Posterior cingulate gyrus (tissue), 11 donors: ENCODE data around the gene ADM2.

Experiments used
- DNase-seq, 10 donors: peaks; one replicate each; pipeline versions ENCODE4 v3.0.0 to v3.0.0-alpha.2; 2020 to 2021; ENCODE audit warnings: mixed read lengths in 3 of 10
- intact Hi-C: fragments of 100-400 bp; cut with DNase I; formaldehyde crosslinking; loops from one replicate; pipeline ENCODE4 v1.15.1; 2023

Gene ADM2

GRCh38 chr22:50465066-50465930 is 16.0 kb upstream of the ADM2 start:
- intact Hi-C loops, result no loop called here
- DNase-seq, result no peak

- no peak for DNase-seq
- intact Hi-C loops, result no loop called here
These were observed 14.0 kb upstream of the ADM2 start for GRCh38 chr22:50467341-50467740.

- intact Hi-C loops, result no loop called here
- no peak for DNase-seq
These were observed 13.4 kb upstream of the ADM2 start for GRCh38 chr22:50467773-50468440.

GRCh38 chr22:50468626-50469025 is 12.7 kb upstream of the ADM2 start:
- intact Hi-C loops, result no loop called here
- DNase-seq, result no peak

GRCh38 chr22:50469377-50470305 is 11.7 kb upstream of the ADM2 start:
- intact Hi-C loops, result no loop called here
- DNase-seq, result no peak

GRCh38 chr22:50470491-50470890 is 10.9 kb upstream of the ADM2 start:
- no peak for DNase-seq
- intact Hi-C loops, result no loop called here

- intact Hi-C loops, result no loop called here
- DNase-seq, result peak; percentile 45 to 96 (median 78)
These were observed 10.0 kb upstream of the ADM2 start for GRCh38 chr22:50471197-50471847.

- DNase-seq, result no peak
- intact Hi-C loops, result no loop called here
These were observed 9.4 kb upstream of the ADM2 start for GRCh38 chr22:50471962-50472361.

- DNase-seq, result no peak
- intact Hi-C loops, result no loop called here
These were observed 8.3 kb upstream of the ADM2 start for GRCh38 chr22:50473088-50473487.

GRCh38 chr22:50473855-50474671 is 7.3 kb upstream of the ADM2 start:
- DNase-seq, result peak in 1 of 10 donors; percentile 14
- intact Hi-C loops, result no loop called here

- intact Hi-C loops, result no loop called here
These were observed 6.4 kb upstream of the ADM2 start, which contains the start of gene SBF1 for GRCh38 chr22:50474710-50475651. TSS of gene SBF1 (minus strand) at chr22:50475035. CDS start at chr22:50474840, 195 bp downstream.

GRCh38 chr22:50475652-50476002 is 5.7 kb upstream of the ADM2 start:
- intact Hi-C loops, result no loop called here
- DNase-seq, result no peak

More at GRCh38 chr22:50474710-50475651, 6.4 kb upstream of the ADM2 start, which contains the start of gene SBF1:
- peak; percentile 85 to 99 (median 93) for DNase-seq

- DNase-seq, result no peak
- intact Hi-C loops, result no loop called here
These were observed 4.5 kb upstream of the ADM2 start for GRCh38 chr22:50476868-50477267.

GRCh38 chr22:50477923-50478322 is 3.4 kb upstream of the ADM2 start:
- no peak for DNase-seq
- intact Hi-C loops, result no loop called here

GRCh38 chr22:50479721-50480120 is 1.6 kb upstream of the ADM2 start:
- no peak for DNase-seq
- intact Hi-C loops, result no loop called here

- DNase-seq, result no peak
- intact Hi-C loops, result no loop called here
These were observed 301 bp upstream of the ADM2 start for GRCh38 chr22:50481045-50481439.

GRCh38 chr22:50482107-50483074 is 1.0 kb downstream of the ADM2 start:
- DNase-seq, result no peak
- intact Hi-C loops, result no loop called here
